ENCODE data around the gene HNRNPF. TPM values are rescaled to one million over a fixed set of nuclear protein-coding genes. Genes with fewer than 3 reads are reported as not detected.
"Not testable (repeated sequence)": the region's sequence is repeated elsewhere in the genome, so short reads cannot be mapped to it uniquely, and the experiment has no call there.

HNRNPF gene
- polyA plus RNA-seq, 1 experiment = 172 TPM

- H3K4me3 ChIP-seq (ENCODE audit: low read depth, low read length) = no peak overlapping the region
- CTCF ChIA-PET = interaction anchor here (1.3 to 2.2 kb wide), 2 partner anchors 8 to 11 kb away, joined by 3 to 12 read pairs; no protein-coding TSS in a partner anchor
- POLR2A ChIA-PET = no interaction called here
- 0 out of 2 replicates have a peak, but pooled peaks cover 5% of the 10 kb centered on the region for H3K27me3 ChIP-seq (ENCODE audit: control insufficient read depth, insufficient read depth, low read length)
- no peak for DNase-seq (ENCODE audit: low read depth)
- no peaks in the 10 kb centered on the region for H3K36me3 ChIP-seq (ENCODE audit: control insufficient read depth, insufficient read depth, low read length)
- TF ChIP-seq, protein P1, sequence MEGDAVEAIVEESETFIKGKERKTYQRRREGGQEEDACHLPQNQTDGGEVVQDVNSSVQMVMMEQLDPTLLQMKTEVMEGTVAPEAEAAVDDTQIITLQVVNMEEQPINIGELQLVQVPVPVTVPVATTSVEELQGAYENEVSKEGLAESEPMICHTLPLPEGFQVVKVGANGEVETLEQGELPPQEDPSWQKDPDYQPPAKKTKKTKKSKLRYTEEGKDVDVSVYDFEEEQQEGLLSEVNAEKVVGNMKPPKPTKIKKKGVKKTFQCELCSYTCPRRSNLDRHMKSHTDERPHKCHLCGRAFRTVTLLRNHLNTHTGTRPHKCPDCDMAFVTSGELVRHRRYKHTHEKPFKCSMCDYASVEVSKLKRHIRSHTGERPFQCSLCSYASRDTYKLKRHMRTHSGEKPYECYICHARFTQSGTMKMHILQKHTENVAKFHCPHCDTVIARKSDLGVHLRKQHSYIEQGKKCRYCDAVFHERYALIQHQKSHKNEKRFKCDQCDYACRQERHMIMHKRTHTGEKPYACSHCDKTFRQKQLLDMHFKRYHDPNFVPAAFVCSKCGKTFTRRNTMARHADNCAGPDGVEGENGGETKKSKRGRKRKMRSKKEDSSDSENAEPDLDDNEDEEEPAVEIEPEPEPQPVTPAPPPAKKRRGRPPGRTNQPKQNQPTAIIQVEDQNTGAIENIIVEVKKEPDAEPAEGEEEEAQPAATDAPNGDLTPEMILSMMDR (IDR thresholded peaks at IDR 0.05; ENCODE audit: insufficient read depth, low read depth, low read length) = no peak
Measured at GRCh38 chr10:43340101-43340500, 68.9 kb downstream of the HNRNPF start.

DNA sequence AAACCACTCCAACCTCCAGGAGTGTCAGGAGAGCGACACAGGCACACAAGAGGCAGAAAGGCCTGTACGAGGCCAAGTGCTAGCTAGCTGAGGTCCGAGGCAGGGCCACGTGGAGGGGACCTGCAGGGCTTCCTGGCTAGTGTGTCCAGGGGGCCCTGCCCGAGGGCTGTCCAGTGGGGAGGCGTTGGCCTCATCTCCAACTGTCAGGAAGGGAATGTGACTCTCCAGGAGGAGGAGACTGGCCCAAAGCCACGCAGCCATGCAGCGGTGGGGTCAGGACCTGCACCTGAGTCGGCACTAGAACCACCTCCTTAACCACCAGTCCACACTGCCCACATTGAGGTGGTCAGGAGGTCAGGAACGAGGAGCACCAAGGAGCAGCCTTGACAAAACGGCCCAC lies 69.8 kb downstream of the HNRNPF start:
- Histone ChIP-seq H3K4me3 (ENCODE audit: low read depth, low read length) (no peak overlapping the region), H3K27me3 (ENCODE audit: control insufficient read depth, insufficient read depth, low read length) (0 out of 2 replicates have a peak, but pooled peaks cover 5% of the 10 kb centered on the region), H3K36me3 (ENCODE audit: control insufficient read depth, insufficient read depth, low read length) (no peaks in the 10 kb centered on the region)
- POLR2A ChIA-PET = no interaction called here
- DNase-seq (ENCODE audit: low read depth) = no peak
- CTCF ChIA-PET = interaction anchor here (0.8 to 2.2 kb wide), 3 partner anchors 9 to 46 kb away, joined by 3 to 12 read pairs (median 4); no protein-coding TSS in a partner anchor
- TF ChIP-seq, protein P1 (IDR thresholded peaks at IDR 0.05; ENCODE audit: insufficient read depth, low read depth, low read length) = no peak

DNA sequence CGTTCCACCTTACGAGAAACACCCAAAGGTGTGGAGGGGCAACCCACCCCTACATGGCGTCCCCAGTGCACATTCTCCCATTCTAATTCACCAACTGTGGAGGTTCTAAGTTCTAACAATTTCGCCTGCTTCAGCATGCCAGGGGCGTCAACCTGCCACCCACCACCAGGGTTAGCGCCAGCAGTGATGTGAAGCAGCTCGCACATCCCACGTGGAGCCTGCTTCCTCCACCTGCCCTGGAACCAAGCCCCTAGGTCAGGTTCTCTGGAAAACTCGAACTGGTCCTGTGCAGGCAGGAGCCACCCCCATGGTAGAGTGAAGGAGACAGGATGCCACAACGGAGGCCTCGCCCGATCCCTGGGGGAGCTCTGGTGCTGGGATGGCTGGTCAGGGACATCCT lies 70.9 kb downstream of the HNRNPF start:
- POLR2A ChIA-PET = no interaction called here
- TF ChIP-seq, protein P1 (IDR thresholded peaks at IDR 0.05; ENCODE audit: insufficient read depth, low read depth, low read length) = no peak
- CTCF ChIA-PET = interaction anchor here (1.5 to 2.2 kb wide), 2 partner anchors 10 to 45 kb away, joined by 4 to 12 read pairs; no protein-coding TSS in a partner anchor
- Histone ChIP-seq H3K27me3 (ENCODE audit: control insufficient read depth, insufficient read depth, low read length) (0 out of 2 replicates have a peak, but pooled peaks cover 5% of the 10 kb centered on the region), H3K36me3 (ENCODE audit: control insufficient read depth, insufficient read depth, low read length) (no peaks in the 10 kb centered on the region), H3K4me3 (ENCODE audit: low read depth, low read length) (no peak overlapping the region)
- DNase-seq (ENCODE audit: low read depth) = no peak

- POLR2A ChIA-PET; H3K27me3 ChIP-seq (ENCODE audit: control insufficient read depth, insufficient read depth, low read length); H3K4me3 ChIP-seq (ENCODE audit: low read depth, low read length); H3K36me3 ChIP-seq (ENCODE audit: control insufficient read depth, insufficient read depth, low read length); DNase-seq (ENCODE audit: low read depth): not testable (repeated sequence)
- CTCF ChIA-PET = interaction anchor here (0.9 kb wide), 1 partner anchor 11 kb away, joined by 3 read pairs; no protein-coding TSS in a partner anchor
Measured at GRCh38 chr10:43337536-43337935, 71.5 kb downstream of the HNRNPF start.

DNA sequence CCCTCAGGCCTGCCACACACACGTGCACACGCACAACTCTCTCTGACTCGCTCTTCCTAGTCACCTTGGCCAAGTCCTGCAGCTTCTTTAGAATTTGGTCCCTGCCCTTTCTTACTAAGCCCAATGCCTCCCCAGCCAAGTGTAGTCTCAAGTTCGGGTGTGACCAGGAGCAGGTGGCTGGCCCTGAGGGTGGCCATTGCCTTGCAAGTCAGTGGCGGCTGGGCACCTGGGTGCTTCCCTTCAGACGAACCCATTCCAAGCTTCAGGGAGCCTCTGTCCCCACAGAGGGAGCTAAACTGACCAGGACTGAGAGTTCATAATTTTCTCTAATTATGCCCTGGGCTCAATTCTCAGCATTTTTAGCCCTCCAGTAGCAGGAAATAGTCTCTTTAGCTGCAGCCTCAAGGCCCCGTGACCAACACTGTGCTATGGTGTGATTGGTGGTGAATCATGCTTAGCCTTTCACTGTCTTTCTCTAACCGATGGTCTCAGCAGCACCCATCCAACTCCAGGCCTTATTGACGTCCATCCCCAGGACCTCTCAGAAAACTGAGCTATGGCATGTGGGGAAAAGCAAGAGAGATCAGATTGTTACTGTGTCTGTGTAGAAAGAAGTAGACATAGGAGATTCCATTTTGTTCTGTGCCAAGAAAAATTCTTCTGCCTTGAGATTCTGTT lies 72.2 kb downstream of the HNRNPF start:
- CTCF ChIA-PET = interaction anchor here (0.6 to 1.2 kb wide), 3 partner anchors 11 to 58 kb away, joined by 3 to 4 read pairs (median 3); no protein-coding TSS in a partner anchor
- TF ChIP-seq, protein P1 (IDR thresholded peaks at IDR 0.05; ENCODE audit: insufficient read depth, low read depth, low read length) = no peak
- POLR2A ChIA-PET = no interaction called here
- no peak overlapping the region for H3K4me3 ChIP-seq (ENCODE audit: low read depth, low read length)
- 0 out of 2 replicates have a peak, but pooled peaks cover 7% of the 10 kb centered on the region for H3K27me3 ChIP-seq (ENCODE audit: control insufficient read depth, insufficient read depth, low read length)
- no peaks in the 10 kb centered on the region for H3K36me3 ChIP-seq (ENCODE audit: control insufficient read depth, insufficient read depth, low read length)
- DNase-seq (ENCODE audit: low read depth) = no peak
